Measurements from ENCODE around the gene TES.
"Not testable (repeated sequence)": the region's sequence is repeated elsewhere in the genome, so short reads cannot be mapped to it uniquely, and the experiment has no call there.

Gene TES

GRCh38 chr7:116293633-116294032 is 83.3 kb downstream of the TES start:
- no peak for DNase-seq

- not testable (repeated sequence) for DNase-seq
These were observed 85.6 kb downstream of the TES start for GRCh38 chr7:116295903-116296302.

GRCh38 chr7:116298055-116298454 is 87.7 kb downstream of the TES start:
- no peak for DNase-seq

- no peak for DNase-seq
These were observed 88.2 kb downstream of the TES start for GRCh38 chr7:116298576-116298975.

- no peak for DNase-seq
These were observed 95.4 kb downstream of the TES start for GRCh38 chr7:116305485-116306408.

GRCh38 chr7:116306409-116307048 is 96.2 kb downstream of the TES start:
- no peak for DNase-seq

GRCh38 chr7:116307253-116307652 is 96.9 kb downstream of the TES start:
- no peak for DNase-seq

Measured in NCI-H1417 treated with DMSO at 0.1 percent for 48 hours (cell line).